ENCODE results near the gene PPP1R1A. TPM values are rescaled to one million over a fixed set of nuclear protein-coding genes. Genes with fewer than 3 reads are reported as not detected.

Gene PPP1R1A
- total and polyA plus RNA-seq, 9 of the 15 experiments (the other 6 are each of a cell fraction or from before 2014, with no cell fraction given), result not detected

GRCh38 chr12:54541751-54542290 lies 46.6 kb downstream of the PPP1R1A start (continued):
- TF ChIP-seq, protein P1, sequence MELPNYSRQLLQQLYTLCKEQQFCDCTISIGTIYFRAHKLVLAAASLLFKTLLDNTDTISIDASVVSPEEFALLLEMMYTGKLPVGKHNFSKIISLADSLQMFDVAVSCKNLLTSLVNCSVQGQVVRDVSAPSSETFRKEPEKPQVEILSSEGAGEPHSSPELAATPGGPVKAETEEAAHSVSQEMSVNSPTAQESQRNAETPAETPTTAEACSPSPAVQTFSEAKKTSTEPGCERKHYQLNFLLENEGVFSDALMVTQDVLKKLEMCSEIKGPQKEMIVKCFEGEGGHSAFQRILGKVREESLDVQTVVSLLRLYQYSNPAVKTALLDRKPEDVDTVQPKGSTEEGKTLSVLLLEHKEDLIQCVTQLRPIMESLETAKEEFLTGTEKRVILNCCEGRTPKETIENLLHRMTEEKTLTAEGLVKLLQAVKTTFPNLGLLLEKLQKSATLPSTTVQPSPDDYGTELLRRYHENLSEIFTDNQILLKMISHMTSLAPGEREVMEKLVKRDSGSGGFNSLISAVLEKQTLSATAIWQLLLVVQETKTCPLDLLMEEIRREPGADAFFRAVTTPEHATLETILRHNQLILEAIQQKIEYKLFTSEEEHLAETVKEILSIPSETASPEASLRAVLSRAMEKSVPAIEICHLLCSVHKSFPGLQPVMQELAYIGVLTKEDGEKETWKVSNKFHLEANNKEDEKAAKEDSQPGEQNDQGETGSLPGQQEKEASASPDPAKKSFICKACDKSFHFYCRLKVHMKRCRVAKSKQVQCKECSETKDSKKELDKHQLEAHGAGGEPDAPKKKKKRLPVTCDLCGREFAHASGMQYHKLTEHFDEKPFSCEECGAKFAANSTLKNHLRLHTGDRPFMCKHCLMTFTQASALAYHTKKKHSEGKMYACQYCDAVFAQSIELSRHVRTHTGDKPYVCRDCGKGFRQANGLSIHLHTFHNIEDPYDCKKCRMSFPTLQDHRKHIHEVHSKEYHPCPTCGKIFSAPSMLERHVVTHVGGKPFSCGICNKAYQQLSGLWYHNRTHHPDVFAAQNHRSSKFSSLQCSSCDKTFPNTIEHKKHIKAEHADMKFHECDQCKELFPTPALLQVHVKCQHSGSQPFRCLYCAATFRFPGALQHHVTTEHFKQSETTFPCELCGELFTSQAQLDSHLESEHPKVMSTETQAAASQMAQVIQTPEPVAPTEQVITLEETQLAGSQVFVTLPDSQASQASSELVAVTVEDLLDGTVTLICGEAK (IDR thresholded peaks at IDR 0.05), result no peak
- TF ChIP-seq, protein P1 (CRISPR knock-in tag; IDR thresholded peaks at IDR 0.05), result no peak
- TF ChIP-seq, protein P2, sequence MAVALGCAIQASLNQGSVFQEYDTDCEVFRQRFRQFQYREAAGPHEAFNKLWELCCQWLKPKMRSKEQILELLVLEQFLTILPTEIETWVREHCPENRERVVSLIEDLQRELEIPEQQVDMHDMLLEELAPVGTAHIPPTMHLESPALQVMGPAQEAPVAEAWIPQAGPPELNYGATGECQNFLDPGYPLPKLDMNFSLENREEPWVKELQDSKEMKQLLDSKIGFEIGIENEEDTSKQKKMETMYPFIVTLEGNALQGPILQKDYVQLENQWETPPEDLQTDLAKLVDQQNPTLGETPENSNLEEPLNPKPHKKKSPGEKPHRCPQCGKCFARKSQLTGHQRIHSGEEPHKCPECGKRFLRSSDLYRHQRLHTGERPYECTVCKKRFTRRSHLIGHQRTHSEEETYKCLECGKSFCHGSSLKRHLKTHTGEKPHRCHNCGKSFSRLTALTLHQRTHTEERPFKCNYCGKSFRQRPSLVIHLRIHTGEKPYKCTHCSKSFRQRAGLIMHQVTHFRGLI (CRISPR knock-in tag; IDR thresholded peaks at IDR 0.05), result no peak
- TF ChIP-seq ZNF668 (CRISPR knock-in tag; IDR thresholded peaks at IDR 0.05) (no peak), MYBL2 (IDR thresholded peaks at IDR 0.05; ENCODE audit: low read depth) (no peak), MYBL2 (CRISPR knock-in tag; IDR thresholded peaks at IDR 0.05; ENCODE audit: borderline replicate concordance) (no peak), SMARCA4 (IDR thresholded peaks at IDR 0.05) (no peak), CBFB (CRISPR knock-in tag; IDR thresholded peaks at IDR 0.05) (no peak), ESRRB (CRISPR knock-in tag; IDR thresholded peaks at IDR 0.05; ENCODE audit: borderline replicate concordance) (no peak), RCOR1 (IDR thresholded peaks at IDR 0.05; ENCODE audit: borderline replicate concordance in 1 of 2, low read depth in 2 of 2, low read length in 2 of 2) (no peak), CUX1 (CRISPR knock-in tag; IDR thresholded peaks at IDR 0.05) (no peak)
- TF ChIP-seq, protein P3, sequence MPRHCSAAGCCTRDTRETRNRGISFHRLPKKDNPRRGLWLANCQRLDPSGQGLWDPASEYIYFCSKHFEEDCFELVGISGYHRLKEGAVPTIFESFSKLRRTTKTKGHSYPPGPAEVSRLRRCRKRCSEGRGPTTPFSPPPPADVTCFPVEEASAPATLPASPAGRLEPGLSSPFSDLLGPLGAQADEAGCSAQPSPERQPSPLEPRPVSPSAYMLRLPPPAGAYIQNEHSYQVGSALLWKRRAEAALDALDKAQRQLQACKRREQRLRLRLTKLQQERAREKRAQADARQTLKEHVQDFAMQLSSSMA (CRISPR knock-in tag; IDR thresholded peaks at IDR 0.05), result no peak
